ENCODE data around the gene TMEM8B.

TMEM8B gene

DNA sequence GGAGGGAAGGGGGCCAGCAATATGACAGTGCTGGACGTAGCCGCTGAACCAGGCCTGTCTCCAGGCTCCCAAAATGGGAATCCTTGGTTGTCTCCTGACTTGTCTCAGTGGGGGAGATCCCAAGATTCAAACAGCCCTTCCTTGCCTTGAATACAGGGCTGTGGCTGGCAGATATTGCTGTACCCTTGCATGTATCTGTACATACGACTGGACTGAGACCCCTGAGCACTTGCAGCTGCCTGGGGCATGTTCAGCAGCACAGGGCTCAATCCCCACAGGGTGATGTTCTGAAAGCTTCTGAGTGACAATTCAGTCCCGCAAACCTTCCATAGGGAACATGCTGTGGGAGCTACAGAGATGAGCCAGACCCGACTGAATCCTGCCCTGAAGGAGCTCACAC, 27.9 kb downstream of the TMEM8B start:
- H3K4me3 ChIP-seq (ENCODE audit: low read length): no peak overlapping the region
- no peak for TF ChIP-seq ZNF274 (IDR thresholded peaks at IDR 0.05; ENCODE audit: low read depth, low read length)

- no peak overlapping the region for H3K4me3 ChIP-seq (ENCODE audit: low read length)
- TF ChIP-seq ZNF274 (IDR thresholded peaks at IDR 0.05; ENCODE audit: low read depth, low read length): no peak
Observed at GRCh38 chr9:35858458-35858857, 29.4 kb downstream of the TMEM8B start.

- no peak for TF ChIP-seq ZNF274 (IDR thresholded peaks at IDR 0.05; ENCODE audit: low read depth, low read length)
- H3K4me3 ChIP-seq (ENCODE audit: low read length): no peak overlapping the region
Observed at GRCh38 chr9:35859310-35859989, 30.4 kb downstream of the TMEM8B start.

DNA sequence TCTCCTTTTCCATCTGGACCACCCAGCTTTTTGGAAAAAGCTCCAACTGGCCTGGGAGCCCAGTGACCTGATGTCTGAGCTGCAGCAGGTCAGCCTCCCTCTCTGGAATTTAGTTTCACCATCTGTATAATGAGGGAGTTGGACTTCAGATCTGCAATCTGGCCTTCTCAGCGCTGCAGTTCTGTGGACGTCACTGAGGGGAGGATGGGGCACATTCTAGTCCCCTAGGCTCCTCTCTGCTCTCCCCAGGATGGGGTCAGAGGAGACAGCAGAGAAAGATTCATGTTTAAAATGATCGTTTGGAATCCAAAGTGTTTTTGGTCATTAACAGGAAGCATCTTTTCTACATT, 30.9 kb downstream of the TMEM8B start:
- no peak for TF ChIP-seq ZNF274 (IDR thresholded peaks at IDR 0.05; ENCODE audit: low read depth, low read length)

GRCh38 chr9:35861161-35861897, 32.3 kb downstream of the TMEM8B start:
- no peak overlapping the region for H3K4me3 ChIP-seq (ENCODE audit: low read length)
- no peak for TF ChIP-seq ZNF274 (IDR thresholded peaks at IDR 0.05; ENCODE audit: low read depth, low read length)

More for the DNA sequence above, 30.9 kb downstream of the TMEM8B start:
- no peak overlapping the region for H3K4me3 ChIP-seq (ENCODE audit: low read length)

GRCh38 chr9:35862328-35862727, 33.3 kb downstream of the TMEM8B start:
- no peak overlapping the region for H3K4me3 ChIP-seq (ENCODE audit: low read length)

GRCh38 chr9:35863583-35863982, 34.6 kb downstream of the TMEM8B start:
- no peak overlapping the region for H3K4me3 ChIP-seq (ENCODE audit: low read length)
- TF ChIP-seq ZNF274 (IDR thresholded peaks at IDR 0.05; ENCODE audit: low read depth, low read length): no peak

More at GRCh38 chr9:35862328-35862727, 33.3 kb downstream of the TMEM8B start:
- TF ChIP-seq ZNF274 (IDR thresholded peaks at IDR 0.05; ENCODE audit: low read depth, low read length): no peak

DNA sequence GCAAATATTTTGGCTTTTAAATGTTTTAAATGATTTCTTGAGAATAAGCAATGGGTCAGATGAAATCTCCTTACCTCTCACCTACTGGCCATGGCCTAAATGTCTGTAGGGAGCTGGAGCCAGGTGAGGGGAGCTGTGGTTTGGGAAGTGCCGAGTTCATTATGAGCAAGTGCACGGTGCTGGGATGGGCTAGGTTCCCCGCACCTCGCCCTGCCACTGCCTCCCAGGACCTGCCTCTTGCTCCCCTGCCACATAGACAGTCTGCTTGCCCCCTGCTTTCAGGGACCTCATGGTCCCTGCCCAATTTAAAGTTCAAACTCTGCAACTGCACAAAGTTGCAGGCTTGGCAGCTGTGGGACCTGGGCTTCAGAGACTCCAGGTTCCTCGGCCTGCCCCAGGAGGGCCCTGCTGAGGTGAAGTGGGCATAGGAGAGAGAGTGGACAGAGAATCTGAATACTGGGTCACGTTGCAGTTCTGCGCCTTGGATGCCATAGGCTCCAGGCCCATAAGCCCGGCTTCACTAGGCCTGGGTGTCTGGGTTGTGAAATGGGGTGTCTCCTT, 35.7 kb downstream of the TMEM8B start:
- no peak for TF ChIP-seq ZNF274 (IDR thresholded peaks at IDR 0.05; ENCODE audit: low read depth, low read length)
- H3K4me3 ChIP-seq (ENCODE audit: low read length): no peak overlapping the region

DNA sequence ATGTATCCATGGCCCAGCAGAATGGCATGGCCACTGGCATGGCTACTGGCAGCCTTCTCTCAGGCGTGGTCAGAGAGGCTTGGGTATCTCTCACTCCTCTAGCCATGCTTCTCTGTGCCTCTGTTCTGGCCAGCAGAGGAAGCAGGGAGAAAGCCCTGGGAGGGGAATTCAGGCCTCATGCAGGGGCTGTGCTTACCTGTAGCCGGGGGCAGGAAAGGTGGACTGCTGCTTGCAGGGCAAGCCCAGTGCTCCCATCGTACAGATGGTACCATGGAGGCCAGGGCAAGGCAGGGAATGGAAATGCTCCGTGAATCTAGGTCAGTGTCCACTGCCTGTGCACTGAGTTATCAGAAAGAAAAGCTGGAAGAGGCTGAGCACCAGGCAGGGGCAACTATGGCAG, 38.5 kb downstream of the TMEM8B start:
- TF ChIP-seq ZNF274 (IDR thresholded peaks at IDR 0.05; ENCODE audit: low read depth, low read length): no peak
- no peak overlapping the region for H3K4me3 ChIP-seq (ENCODE audit: low read length)

DNA sequence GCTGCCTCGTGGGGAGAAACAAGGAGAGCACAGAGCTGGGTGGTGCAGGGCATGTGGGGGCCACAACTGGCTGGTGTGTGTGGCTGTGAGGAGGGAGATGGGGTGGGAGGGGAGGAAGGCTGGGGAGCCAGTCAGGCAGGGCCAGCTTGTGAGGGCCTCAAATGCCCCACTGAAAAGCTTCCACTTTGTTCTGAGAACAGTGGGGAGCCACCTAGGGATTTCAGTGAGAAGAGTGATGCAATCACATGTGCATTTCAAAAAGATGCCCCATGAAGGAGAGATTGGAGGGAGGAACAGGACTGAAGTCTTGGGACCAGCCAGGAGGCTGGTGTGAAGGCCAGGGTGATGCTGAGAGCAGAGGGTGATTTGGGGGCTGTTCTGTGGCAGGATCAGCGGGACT, 39.9 kb downstream of the TMEM8B start:
- no peak for TF ChIP-seq ZNF274 (IDR thresholded peaks at IDR 0.05; ENCODE audit: low read depth, low read length)

DNA sequence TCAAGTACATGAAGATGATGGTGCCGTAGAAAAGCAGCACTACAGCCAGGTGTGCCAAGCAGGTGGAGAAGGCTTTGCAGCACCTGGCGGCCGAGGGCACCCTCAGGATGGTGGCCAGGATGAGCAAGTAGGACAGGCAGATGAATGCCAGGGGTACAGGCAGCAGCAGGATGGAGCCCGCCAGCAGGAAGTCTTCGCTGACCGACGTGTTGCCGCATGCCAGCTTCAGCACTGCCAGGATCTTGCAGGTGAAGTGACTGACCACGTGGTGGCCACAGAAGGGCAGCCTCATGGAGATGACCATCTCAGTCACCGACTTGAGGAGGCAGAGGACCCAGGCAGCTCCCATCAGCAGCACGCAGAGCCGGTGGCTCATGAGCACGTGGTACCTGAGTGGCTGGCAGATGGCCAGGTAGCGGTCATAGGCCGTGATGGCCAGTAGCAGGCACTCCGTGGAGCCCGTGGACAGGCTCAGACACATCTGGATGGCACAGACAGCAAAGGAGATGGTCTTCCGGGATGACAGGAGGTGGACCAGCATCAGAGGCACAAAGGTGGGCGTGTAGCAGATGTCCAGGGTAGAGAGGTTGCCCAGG, 40.7 kb downstream of the TMEM8B start:
- H3K4me3 ChIP-seq (ENCODE audit: low read length): no peak overlapping the region
- TF ChIP-seq ZNF274 (IDR thresholded peaks at IDR 0.05; ENCODE audit: low read depth, low read length): no peak

More for the DNA sequence above, 39.9 kb downstream of the TMEM8B start:
- no peak overlapping the region for H3K4me3 ChIP-seq (ENCODE audit: low read length)

DNA sequence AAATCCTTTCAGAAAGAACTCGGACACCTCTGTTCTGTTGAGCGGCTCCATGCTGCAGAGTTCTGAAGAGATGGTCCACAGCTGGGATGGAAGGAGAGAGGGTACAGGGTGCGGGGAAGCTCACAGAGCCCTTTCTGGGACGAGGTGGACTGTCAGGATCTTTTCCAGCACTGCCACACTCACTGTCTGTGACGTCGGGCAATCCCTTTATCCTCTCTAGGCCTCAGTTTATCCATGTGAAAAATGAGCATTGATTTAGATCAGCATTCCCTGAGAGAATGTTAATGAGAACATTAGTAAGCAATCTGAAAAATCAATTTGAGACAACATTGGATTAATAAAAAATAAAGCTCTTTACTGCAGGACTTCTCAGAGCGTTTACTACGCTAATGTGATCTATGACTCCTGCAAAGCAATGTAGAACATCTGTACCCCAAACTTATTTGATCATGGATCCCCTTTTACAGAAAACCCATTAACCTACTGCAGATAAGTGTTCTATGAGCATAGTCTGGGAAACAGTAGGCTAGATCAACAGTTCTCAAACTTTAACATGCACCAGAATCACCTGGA, 41.4 kb downstream of the TMEM8B start, which contains the start of gene OR13J1:
Gene OR13J1, minus strand, starts transcription at position 51 of the 573 bp plus-strand sequence. Its CDS starts 0 bp downstream, at position 51.
- no peak for TF ChIP-seq ZNF274 (IDR thresholded peaks at IDR 0.05; ENCODE audit: low read depth, low read length)
- H3K4me3 ChIP-seq (ENCODE audit: low read length): no peak within 1 kb of the TSS

GRCh38 chr9:35871545-35871944, 42.5 kb downstream of the TMEM8B start:
- no peak for TF ChIP-seq ZNF274 (IDR thresholded peaks at IDR 0.05; ENCODE audit: low read depth, low read length)
- no peak overlapping the region for H3K4me3 ChIP-seq (ENCODE audit: low read length)

DNA sequence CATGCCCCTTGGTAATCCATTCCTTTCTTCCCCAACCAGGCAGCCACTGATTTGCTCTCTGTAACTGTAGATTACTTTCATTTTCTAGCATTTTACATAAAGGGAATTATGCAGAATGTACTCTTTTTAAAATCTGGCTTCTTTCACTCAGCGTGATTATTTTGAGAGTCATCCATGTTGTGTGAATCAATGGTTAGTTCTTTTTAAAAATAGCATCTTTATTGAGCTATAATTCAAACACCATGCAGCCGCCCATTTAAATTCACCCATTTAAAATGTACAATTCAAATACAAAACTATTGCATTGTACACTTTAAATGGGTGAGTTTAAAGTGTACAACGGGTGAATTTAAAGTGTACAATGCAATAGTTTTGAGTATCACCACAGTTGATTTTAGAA, 43.5 kb downstream of the TMEM8B start:
- H3K4me3 ChIP-seq (ENCODE audit: low read length): no peak overlapping the region
- TF ChIP-seq ZNF274 (IDR thresholded peaks at IDR 0.05; ENCODE audit: low read depth, low read length): no peak

Measured in GM08714 (cell line).